ENCODE data around the gene TNS4. TPM values are rescaled to one million over a fixed set of nuclear protein-coding genes. Genes with fewer than 3 reads are reported as not detected.

The TNS4 gene
- total RNA-seq, 1 experiment from 2014 or later: 36.6 TPM

- no peaks in the 10 kb centered on the region for H3K27me3 ChIP-seq (ENCODE audit: insufficient read depth, low read length)
- intact Hi-C loops (cut with micrococcal nuclease): no loop called here
- no peaks in the 10 kb centered on the region for H3K9me3 ChIP-seq (ENCODE audit: control insufficient read depth in 1 of 2, insufficient read depth in 1 of 2, low read depth in 1 of 2, low read length in 2 of 2)
- ChIA-PET POLR2A (interaction anchor here (0.7 to 2.2 kb wide), 4 partner anchors 9 to 93 kb away, joined by 3 to 5 read pairs (median 4); partner anchors contain the start of genes TNS4 and TOP2A), RAD21 (ENCODE audit: low non-redundant PET in 1 of 2, low total read pairs in 2 of 2, uncharacterized antibody in 2 of 2, unreplicated experiment in 2 of 2) (interaction anchor here in 1 of 2 experiments (0.6 kb wide), 2 partner anchors 23 to 34 kb away, joined by 3 read pairs; no protein-coding TSS in a partner anchor), CTCF (interaction anchor here (1.2 to 1.9 kb wide), 4 partner anchors 9 to 50 kb away, joined by 3 to 9 read pairs (median 3); partner anchors contain the start of gene TNS4)
- H3K4me1 ChIP-seq (ENCODE audit: control insufficient read depth in 1 of 2, insufficient read depth in 2 of 2, low read length in 2 of 2): peaks cover 44 to 67% of the 10 kb centered on the region in 2 experiments
- peak overlapping the region; percentile 47; the same call in 1 of the 2 replicates for H3K27ac ChIP-seq (ENCODE audit: low read depth, low read length)
- H3K79me2 ChIP-seq (ENCODE audit: insufficient read depth, low read length): no peaks in the 10 kb centered on the region
- no TSS peak for BruUV-seq (replicated peaks)
- peak overlapping the region; percentile 67 for H2AFZ ChIP-seq (ENCODE audit: low read depth, low read length, poor library complexity, severe bottlenecking)
- H3K36me3 ChIP-seq (ENCODE audit: control insufficient read depth in 1 of 2, insufficient read depth in 2 of 2, low read length in 2 of 2): no peaks in the 10 kb centered on the region
- no peaks in the 10 kb centered on the region for H3K9me2 ChIP-seq (ENCODE audit: insufficient read depth)
- peak overlapping the region; percentile 48 for H3K9ac ChIP-seq (ENCODE audit: low read length)
- H4K20me1 ChIP-seq (ENCODE audit: insufficient read depth): no peaks in the 10 kb centered on the region
- DNase-seq (ENCODE audit: low read depth, low spot score): peak; percentile 85
- peak overlapping the region in 1 of 2 experiments; percentile 23; a peak in 1 of 4 replicates for H3K4me3 ChIP-seq (replicated peaks in 1 of 2; ENCODE audit: low read depth in 1 of 2, low read length in 2 of 2)
- ATAC-seq: peak; percentile 85
- H3K4me2 ChIP-seq (ENCODE audit: low read length): peak overlapping the region; percentile 66
- TF ChIP-seq MAX (IDR thresholded peaks at IDR 0.05) (peak; percentile 98), CTCF (IDR thresholded peaks at IDR 0.05 in 2 of 3, conservative IDR thresholded peaks at IDR 0.05 in 1 of 3; ENCODE audit: borderline replicate concordance in 1 of 3, insufficient read depth in 1 of 3, low read depth in 2 of 3, low read length in 2 of 3) (no peak), CBX3 (IDR thresholded peaks at IDR 0.05; ENCODE audit: low read depth) (peak; percentile 96), EZH2 (IDR thresholded peaks at IDR 0.05) (no peak), POLR2AphosphoS5 (IDR thresholded peaks at IDR 0.05; ENCODE audit: low read depth, low read length) (peak; percentile 48), SP1 (IDR thresholded peaks at IDR 0.05; ENCODE audit: low read depth) (peak; percentile 88), EZH2phosphoT487 (IDR thresholded peaks at IDR 0.05; ENCODE audit: borderline replicate concordance) (no peak), TCF7L2 (IDR thresholded peaks at IDR 0.05; ENCODE audit: borderline replicate concordance, extremely low read depth, insufficient read depth, insufficient read length) (peak; percentile 86), RAD21 (IDR thresholded peaks at IDR 0.05; ENCODE audit: low read depth) (no peak), ZBTB33 (IDR thresholded peaks at IDR 0.05; ENCODE audit: extremely low read depth, insufficient replicate concordance, low read length) (no peak), JUND (IDR thresholded peaks at IDR 0.05) (peak; percentile 93), CEBPB (IDR thresholded peaks at IDR 0.05; ENCODE audit: low read depth) (no peak), ELF1 (IDR thresholded peaks at IDR 0.05; ENCODE audit: borderline replicate concordance, low read depth) (no peak), REST (IDR thresholded peaks at IDR 0.05; ENCODE audit: low read depth) (no peak), FOSL1 (IDR thresholded peaks at IDR 0.05; ENCODE audit: low read depth) (peak; percentile 89), ATF3 (IDR thresholded peaks at IDR 0.05) (no peak), POLR2A (IDR thresholded peaks at IDR 0.05; ENCODE audit: borderline replicate concordance, extremely low read depth, insufficient read depth, insufficient read length) (no peak), SRF (IDR thresholded peaks at IDR 0.05; ENCODE audit: low read depth) (no peak), YY1 (IDR thresholded peaks at IDR 0.05; ENCODE audit: extremely low read depth, insufficient replicate concordance, low read depth, low read length) (no peak), EGR1 (IDR thresholded peaks at IDR 0.05; ENCODE audit: low read depth) (no peak), ZNF274 (IDR thresholded peaks at IDR 0.05; ENCODE audit: low read depth, low read length) (no peak)
These were observed 8.9 kb upstream of the TNS4 start for GRCh38 chr17:40510328-40510648.
